ENCODE measurements around the gene PPFIBP2.

Gene PPFIBP2

GRCh38 chr11:7555052-7555699 lies 41.4 kb downstream of the PPFIBP2 start:
- DNase-seq = peak; percentile 57

DNA sequence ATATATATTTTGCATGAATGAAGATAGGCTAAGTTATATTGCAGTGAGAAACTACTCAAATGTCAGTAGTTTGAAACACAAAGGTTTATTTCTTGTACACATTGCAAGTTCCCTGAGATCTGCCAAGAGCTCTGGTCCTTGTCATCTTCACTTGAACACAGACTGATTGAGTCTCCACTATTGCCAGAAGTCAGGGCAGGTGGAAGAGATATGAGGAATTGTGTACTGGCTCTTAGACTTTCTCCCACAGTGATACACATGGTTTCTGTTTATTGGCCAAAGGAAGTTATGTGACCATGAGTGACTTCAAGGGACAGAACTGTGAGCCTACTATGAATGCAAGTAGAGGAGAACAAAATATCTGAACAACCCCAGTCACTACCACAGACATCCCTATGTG lies 44.2 kb downstream of the PPFIBP2 start:
- DNase-seq = no peak

GRCh38 chr11:7559398-7560283 lies 45.8 kb downstream of the PPFIBP2 start:
- DNase-seq = no peak

DNA sequence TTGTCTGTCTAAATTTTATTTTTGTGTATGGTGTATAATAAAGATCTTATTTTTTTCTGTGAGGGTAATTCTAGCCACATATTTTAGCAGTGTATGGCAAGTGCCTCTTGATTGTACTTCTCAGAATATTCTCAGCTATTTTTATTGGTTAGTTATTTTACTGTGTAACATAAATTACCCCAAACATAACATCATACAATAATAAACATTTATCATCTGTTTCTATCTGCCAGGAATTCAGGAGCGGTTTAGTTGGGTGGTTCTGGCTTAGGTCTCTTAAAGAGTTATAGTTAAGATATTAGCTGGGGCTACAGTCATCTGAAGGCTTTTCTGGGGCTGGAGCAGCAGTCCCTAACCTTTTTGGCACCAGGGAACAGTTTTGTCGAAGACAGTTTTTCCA lies 47.8 kb downstream of the PPFIBP2 start:
- no peak for DNase-seq

DNA sequence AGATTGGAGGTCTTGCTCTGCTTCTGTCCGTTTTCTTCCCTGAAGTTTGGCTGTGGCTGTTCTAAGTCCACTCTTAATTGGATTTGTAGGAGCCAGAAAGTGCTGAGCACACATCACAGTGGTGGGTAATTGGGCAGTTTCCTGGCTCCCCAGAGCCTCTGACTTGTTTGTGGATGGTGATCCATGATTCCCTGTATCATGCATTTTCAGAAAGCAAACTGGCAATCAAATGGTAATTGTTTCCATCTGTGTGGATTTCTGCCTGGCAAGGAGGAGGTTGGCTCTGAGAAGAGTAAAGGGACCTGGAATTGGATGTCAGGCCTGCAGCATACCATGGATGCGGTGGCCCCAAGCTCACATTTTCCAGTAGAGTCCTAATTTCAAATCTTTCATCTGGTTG lies 49.5 kb downstream of the PPFIBP2 start:
- no peak for DNase-seq

- no peak for DNase-seq
Measured at GRCh38 chr11:7564803-7565202, 51.0 kb downstream of the PPFIBP2 start.

DNA sequence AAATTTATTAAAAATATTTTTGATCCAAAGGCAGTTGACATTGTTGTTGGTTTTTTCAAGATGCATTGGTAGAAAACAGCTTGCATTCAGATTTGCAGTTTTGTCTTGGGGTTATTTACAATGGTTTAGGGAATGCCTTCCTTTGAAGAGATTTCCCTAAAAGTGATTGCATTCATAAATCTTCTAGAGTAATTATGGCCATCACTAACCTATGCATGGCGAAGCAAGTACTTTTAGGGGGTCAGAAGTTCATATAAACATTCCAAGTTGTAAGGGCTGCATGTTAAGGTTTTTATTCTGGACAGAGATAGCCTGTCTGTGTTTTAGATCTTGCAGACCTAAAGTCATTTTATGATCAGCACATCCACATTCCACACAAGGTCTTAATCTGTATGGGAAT lies 53.5 kb downstream of the PPFIBP2 start:
- no peak for DNase-seq

- DNase-seq = no peak
Measured at GRCh38 chr11:7569044-7569443, 55.2 kb downstream of the PPFIBP2 start.

DNA sequence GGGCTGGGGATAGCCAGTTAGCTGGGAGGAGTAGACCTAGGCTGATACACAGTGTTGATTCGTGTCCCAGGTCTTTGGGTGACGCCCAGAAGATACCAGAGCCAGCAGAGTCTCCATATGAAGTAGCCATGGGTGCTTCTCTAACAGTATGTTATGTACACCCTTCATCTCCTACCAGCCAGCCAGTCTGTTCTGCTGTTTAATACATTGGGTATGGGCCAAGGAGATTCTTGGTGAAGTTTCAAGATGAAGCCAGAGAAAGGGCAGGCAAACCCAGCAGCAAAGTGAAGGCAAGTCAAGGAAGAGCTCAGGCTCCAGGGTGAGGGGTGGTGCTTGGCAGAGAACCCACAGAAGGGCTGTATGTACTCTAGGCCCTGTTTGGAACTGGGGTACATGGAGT lies 56.4 kb downstream of the PPFIBP2 start:
- no peak for DNase-seq

DNA sequence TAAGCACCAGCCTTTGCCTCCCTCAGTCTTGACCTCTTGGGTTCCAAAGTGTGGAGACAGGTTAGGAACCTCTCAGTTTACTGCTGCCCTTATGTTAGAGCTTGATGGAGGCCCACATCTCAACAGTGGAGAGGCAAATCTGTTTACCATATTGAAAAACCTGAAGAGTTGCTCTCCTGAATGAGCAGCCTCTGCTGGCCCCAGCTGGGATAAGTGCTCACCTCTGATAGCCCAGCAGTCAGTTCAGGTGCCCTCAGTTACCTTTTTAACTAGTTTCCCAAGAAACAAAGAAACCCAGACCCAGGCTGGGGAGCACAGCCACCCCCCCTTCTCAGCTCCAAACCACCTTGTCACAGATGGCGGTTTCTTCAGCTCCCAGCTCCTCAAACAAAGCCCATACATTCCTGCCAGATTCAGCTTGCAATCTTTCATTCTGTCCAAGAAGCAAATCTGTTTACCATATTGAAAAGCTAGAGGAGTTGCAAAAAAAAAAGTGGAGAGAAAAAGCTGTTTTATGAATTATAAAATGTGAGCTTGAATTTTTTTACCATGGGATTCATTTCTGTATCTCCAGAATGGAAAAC lies 57.2 kb downstream of the PPFIBP2 start:
- no peak for DNase-seq

GRCh38 chr11:7571640-7572000 lies 57.8 kb downstream of the PPFIBP2 start:
- peak; percentile 71 for DNase-seq

- DNase-seq = no peak
Measured at GRCh38 chr11:7572001-7572712, 58.4 kb downstream of the PPFIBP2 start.

DNA sequence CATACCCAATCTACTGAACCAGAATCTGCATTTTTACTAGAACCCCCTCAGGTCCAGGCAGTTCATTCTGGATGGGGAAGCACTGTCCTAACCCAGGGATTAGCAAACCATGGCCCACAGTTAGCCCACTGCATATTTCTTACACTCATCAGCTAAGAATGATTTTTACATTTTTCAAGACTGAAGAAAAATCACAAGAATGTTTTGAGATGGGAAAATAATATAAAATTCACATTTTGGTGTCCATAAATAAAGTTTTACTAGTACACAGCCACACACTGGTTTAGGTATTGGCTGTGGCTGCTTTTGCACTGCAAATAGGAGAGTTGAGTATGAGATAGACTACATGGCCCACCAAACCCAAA lies 59.4 kb downstream of the PPFIBP2 start:
- no peak for DNase-seq

GRCh38 chr11:7573558-7574296 lies 59.9 kb downstream of the PPFIBP2 start:
- no peak for DNase-seq

DNA sequence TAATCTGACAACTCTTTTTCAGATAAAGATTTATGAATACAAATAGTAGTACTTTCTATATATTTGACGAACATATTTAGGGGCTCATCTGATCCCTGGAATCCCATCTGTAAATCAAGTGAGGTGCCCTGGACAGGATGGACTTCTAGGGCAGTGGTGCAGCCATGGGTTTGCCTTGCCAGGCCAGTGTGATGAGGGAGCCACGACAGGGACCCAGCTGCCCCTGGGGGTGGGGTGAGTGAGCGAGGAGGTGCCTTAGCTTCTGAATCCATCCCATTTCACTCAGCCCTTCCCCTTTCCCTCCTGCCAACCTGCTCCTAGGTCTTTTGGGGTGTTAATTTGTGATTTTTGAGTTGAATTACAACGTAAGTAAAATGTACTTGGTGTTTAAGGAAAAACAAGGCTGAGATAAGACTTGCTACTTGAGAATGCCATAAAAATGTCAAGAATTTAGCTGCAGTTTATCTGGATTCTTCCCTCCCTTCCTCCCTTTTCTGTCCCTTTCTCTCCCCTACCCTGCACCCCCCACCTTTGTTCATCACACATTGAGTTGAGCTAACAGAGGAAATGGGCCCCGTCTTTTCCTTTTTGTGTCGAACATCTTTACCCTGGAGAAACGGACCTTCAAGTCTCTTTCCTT lies 60.8 kb downstream of the PPFIBP2 start:
- no peak for DNase-seq

DNA sequence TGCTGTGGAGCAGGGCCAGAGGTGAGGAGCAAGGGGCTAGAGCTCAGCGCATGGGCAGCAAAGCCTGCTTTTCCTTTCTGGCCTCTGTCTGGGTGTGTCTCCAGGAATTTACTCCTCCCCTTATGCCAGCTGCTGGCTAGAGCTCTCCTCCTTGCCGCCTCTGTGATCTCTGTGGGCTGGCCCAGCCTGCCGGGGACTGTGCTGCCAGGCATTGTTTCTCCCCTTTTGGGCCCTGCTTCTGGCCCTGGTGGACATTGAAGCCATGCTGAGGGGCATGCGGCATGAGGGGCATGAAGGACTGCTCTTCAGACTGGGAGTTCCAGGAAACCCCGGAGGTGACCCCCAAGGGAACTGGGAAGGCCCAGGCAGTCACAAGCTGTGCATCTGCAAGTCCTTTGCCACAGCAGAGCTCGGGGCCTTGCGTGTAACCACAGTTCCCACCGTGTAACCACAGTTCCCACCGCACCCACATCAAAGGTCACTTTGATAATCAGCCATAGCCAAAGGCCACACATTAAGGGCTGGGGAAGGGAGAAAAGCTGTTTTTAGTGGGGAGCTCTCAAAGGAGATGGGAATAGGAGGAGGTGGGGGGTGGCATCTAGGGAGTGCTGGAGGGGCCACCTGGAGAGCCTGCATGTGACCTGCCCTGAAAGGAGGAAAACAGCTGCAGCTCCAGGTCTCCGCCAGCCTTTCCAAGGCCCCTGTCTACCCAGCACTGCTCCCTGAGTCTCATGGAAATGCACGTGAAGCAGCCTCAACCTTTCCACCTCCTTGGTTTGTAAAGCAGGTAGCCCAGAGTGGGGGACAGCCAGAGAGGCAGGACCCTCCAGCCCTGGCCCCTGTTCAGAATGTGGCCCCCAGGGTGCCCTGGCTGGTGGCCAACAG lies 62.3 kb downstream of the PPFIBP2 start:
- no peak for DNase-seq

DNA sequence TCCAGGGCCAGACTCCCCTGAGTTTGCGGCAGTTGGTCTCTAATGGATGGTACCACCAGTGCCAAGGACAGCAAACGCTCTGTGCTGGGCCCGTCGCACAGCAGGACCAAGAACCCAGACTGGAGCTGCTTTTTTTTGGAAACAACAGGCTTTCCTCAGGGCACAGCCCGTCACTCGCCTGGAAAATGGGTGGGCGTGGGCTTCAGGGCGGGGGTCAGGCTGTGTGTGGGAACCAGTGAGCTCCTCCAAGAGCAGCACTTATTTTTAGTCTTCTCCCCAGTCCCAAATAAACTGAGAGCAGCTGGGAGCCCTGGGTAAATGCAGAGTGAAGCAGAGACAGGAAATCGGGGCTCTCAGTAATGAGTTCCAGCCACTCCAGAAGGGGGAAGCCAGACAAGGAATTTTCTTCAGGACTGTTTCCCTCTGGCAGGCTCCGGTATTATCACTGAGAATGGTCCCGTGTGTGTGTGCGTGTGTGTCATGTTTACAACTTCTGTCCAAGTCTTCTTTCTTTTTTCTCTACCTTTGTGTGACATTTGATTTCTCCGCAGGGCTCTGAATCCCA lies 63.0 kb downstream of the PPFIBP2 start:
- DNase-seq = no peak

DNA sequence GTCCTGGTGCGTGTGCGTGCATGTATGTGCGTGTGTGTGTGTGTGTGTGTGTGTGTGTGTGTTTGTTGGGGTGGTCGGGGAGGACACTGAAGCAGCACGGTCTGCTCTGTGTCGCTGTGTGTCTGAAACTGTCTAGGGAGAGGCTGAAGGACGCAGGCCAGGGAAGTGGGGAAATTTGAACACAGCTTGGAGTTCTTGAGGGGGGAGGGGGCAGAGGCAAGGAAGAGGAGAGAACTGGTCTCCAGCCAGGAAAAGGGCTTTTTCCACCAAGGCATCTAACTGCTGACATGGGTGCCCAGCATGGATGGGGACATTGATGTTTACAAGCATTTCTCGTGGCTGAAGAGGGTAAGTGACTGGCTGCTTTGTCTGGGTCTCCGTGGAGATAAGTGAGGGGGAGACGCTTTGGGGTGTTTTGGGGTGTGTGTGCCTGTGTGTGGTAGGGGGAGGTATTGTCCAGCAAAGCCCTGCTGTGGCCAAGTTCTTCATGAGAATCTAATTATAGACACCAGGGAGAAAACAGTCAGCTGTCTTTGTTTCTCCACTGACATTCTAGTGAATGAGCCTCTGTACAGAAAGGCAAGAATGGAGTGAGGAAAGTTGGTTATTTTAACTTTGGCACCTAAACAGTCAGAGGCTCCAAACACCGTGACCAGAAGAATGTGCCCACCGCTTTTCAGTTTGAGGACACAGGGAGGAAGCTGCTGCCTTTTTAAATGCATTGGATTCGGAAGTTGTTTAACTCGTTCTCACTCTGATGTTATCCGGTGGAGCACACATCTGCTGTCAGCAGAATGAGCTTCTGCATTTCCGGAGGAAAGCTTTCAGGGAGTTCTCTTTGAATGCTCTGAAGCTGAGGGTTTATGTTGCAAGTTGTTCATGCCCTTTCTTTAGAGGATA lies 63.7 kb downstream of the PPFIBP2 start:
- no peak for DNase-seq

- no peak for DNase-seq
Measured at GRCh38 chr11:7578276-7578955, 64.6 kb downstream of the PPFIBP2 start.

Measured in NCI-H1105 (cell line).